WTC11 (cell line): ENCODE results near the gene TAB3. TPM values are rescaled to one million over a fixed set of nuclear protein-coding genes. Genes with fewer than 3 reads are reported as not detected.

ENCODE experiments used
- ATAC-seq: fragments of 200-7000 bp; cut with Tn5 transposase; 2 replicates; pipeline ENCODE4 v1.10.0; 2021; ENCODE audit warnings: mild to moderate bottlenecking, moderate library complexity
- CTCF ChIA-PET: fragments of 300-600 bp; sonication (Branson Sonifier 250); formaldehyde crosslinking; loops from one replicate; lab custom pipeline; 2021; ENCODE audit warnings: antibody characterized with exemption; lab: Charles Lee
- POLR2A ChIA-PET: fragments of 350-600 bp; sonication (Branson Sonifier 250); formaldehyde crosslinking; loops from one replicate; lab custom pipeline; 2021; ENCODE audit warnings: antibody characterized with exemption; lab: Charles Lee
- DNase-seq: peaks from one replicate; pipeline ENCODE4 v3.0.0; 2021; ENCODE audit warnings: low spot score
- H3K27ac Mint-ChIP-seq: 2 replicates; pipeline ENCODE4 v1.8.0; 2021; ENCODE audit warnings: mixed read lengths
- H3K27me3 Mint-ChIP-seq: 2 replicates; pipeline ENCODE4 v1.8.0; 2021; ENCODE audit warnings: low read depth, mild to moderate bottlenecking, moderate library complexity, mixed read lengths
- H3K36me3 Mint-ChIP-seq: 2 replicates; pipeline ENCODE4 v1.8.0; 2021; ENCODE audit warnings: mixed read lengths
- H3K4me1 Mint-ChIP-seq: 2 replicates; pipeline ENCODE4 v1.8.0; 2022; ENCODE audit warnings: mixed read lengths
- H3K4me3 Mint-ChIP-seq: 2 replicates; pipeline ENCODE4 v1.8.0; 2021; ENCODE audit warnings: mild to moderate bottlenecking, moderate library complexity, mixed read lengths
- H3K9me3 Mint-ChIP-seq: 2 replicates; pipeline ENCODE4 v1.8.0; 2021; ENCODE audit warnings: mixed read lengths
- ATF6 ChIP-seq: sonication (generic); formaldehyde crosslinking; IDR thresholded peaks from 2 replicates; pipeline ENCODE4 v1.8.1; 2023; ENCODE audit warnings: mild to moderate bottlenecking, missing genetic modification reagents
- CREB1 ChIP-seq: sonication (generic); formaldehyde crosslinking; IDR thresholded peaks from 2 replicates; pipeline ENCODE4 v1.8.0; 2023; ENCODE audit warnings: mild to moderate bottlenecking, missing genetic modification reagents
- CREM ChIP-seq: sonication (generic); formaldehyde crosslinking; IDR thresholded peaks from 2 replicates; pipeline ENCODE4 v1.8.1; 2022; ENCODE audit warnings: mild to moderate bottlenecking, missing genetic modification reagents, moderate library complexity
- E2F1 ChIP-seq: sonication (generic); formaldehyde crosslinking; IDR thresholded peaks from 2 replicates; pipeline ENCODE4 v1.8.0; 2022; ENCODE audit warnings: mild to moderate bottlenecking, missing genetic modification reagents
- EMX1 ChIP-seq: fragments of 250-450 bp; sonication (Bioruptor Pico); IDR thresholded peaks from 2 replicates; pipeline ENCODE4 v1.8.0; 2021; ENCODE audit warnings: mild to moderate bottlenecking
- ERG ChIP-seq: fragments of 250-450 bp; sonication (Bioruptor Pico); IDR thresholded peaks from 2 replicates; pipeline ENCODE4 v1.8.0; 2021; ENCODE audit warnings: mild to moderate bottlenecking
- HMGA2 ChIP-seq: fragments of 250-450 bp; sonication (Bioruptor Pico); IDR thresholded peaks from 2 replicates; pipeline ENCODE4 v1.4.0; 2021; ENCODE audit warnings: mild to moderate bottlenecking, moderate library complexity
- MYBL2 ChIP-seq: sonication (generic); formaldehyde crosslinking; IDR thresholded peaks from 2 replicates; pipeline ENCODE4 v1.8.1; 2023; ENCODE audit warnings: mild to moderate bottlenecking, moderate library complexity, missing genetic modification reagents
- NR1H2 ChIP-seq: sonication (generic); formaldehyde crosslinking; IDR thresholded peaks from 2 replicates; pipeline ENCODE4 v1.9.0; 2021; ENCODE audit warnings: mild to moderate bottlenecking, moderate library complexity, missing genetic modification reagents
- SMAD3 ChIP-seq: sonication (generic); formaldehyde crosslinking; IDR thresholded peaks from 2 replicates; pipeline ENCODE4 v1.8.0; 2022; ENCODE audit warnings: missing genetic modification reagents, mild to moderate bottlenecking, borderline replicate concordance
- ZMAT4 ChIP-seq: fragments of 250-450 bp; sonication (Bioruptor Pico); IDR thresholded peaks from 2 replicates; pipeline ENCODE4 v1.9.0; 2021; ENCODE audit warnings: mild to moderate bottlenecking
- ZNF232 ChIP-seq: sonication (generic); formaldehyde crosslinking; IDR thresholded peaks from 2 replicates; pipeline ENCODE4 v1.8.0; 2022; ENCODE audit warnings: mild to moderate bottlenecking, missing genetic modification reagents
- total RNA-seq: library from RNA; stranded (reverse); gene quantifications from 3 replicates; pipeline ENCODE4 v1.2.3, GENCODE V29; 2021
- TF ChIP-seq, protein P1 (sequence below): fragments of 250-450 bp; sonication (Bioruptor Pico); IDR thresholded peaks from 2 replicates; pipeline ENCODE4 v1.9.0; 2021; ENCODE audit warnings: mild to moderate bottlenecking, borderline replicate concordance
- TF ChIP-seq, protein P2 (sequence below): sonication (generic); formaldehyde crosslinking; IDR thresholded peaks from 2 replicates; pipeline ENCODE4 v1.8.0; 2023; ENCODE audit warnings: missing genetic modification reagents
- TF ChIP-seq, protein P3 (sequence below): sonication (generic); formaldehyde crosslinking; IDR thresholded peaks from 2 replicates; pipeline ENCODE4 v1.8.0; 2022; ENCODE audit warnings: mild to moderate bottlenecking, missing genetic modification reagents
- TF ChIP-seq, protein P4 (sequence below): sonication (generic); formaldehyde crosslinking; IDR thresholded peaks from 2 replicates; pipeline ENCODE4 v1.8.0; 2022; ENCODE audit warnings: missing genetic modification reagents

Gene TAB3
- total RNA-seq, 1 experiment from 2014 or later: 12.0 TPM

DNA sequence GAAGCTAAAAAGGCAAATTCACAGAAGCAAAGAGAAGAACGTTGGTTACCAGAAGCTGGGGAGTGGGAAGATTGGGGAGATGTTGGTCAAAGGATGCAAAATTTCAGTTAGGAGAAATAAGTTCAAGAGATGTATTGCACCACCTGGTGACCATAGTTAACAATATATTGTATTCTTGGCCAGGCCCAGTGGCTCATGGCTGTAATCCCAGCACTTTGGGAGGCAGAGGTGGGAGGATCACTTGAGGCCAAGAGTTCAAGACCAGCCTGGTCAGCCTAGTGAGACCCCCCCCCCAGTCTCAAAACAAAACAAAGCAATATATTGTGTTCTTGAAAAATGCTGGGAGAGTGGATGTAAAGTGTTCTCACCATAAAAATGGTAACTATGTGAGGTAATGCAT, 67.9 kb downstream of the TAB3 start (continued):
- no peak for TF ChIP-seq SMAD3 (CRISPR knock-in tag)
- TF ChIP-seq, protein P1, sequence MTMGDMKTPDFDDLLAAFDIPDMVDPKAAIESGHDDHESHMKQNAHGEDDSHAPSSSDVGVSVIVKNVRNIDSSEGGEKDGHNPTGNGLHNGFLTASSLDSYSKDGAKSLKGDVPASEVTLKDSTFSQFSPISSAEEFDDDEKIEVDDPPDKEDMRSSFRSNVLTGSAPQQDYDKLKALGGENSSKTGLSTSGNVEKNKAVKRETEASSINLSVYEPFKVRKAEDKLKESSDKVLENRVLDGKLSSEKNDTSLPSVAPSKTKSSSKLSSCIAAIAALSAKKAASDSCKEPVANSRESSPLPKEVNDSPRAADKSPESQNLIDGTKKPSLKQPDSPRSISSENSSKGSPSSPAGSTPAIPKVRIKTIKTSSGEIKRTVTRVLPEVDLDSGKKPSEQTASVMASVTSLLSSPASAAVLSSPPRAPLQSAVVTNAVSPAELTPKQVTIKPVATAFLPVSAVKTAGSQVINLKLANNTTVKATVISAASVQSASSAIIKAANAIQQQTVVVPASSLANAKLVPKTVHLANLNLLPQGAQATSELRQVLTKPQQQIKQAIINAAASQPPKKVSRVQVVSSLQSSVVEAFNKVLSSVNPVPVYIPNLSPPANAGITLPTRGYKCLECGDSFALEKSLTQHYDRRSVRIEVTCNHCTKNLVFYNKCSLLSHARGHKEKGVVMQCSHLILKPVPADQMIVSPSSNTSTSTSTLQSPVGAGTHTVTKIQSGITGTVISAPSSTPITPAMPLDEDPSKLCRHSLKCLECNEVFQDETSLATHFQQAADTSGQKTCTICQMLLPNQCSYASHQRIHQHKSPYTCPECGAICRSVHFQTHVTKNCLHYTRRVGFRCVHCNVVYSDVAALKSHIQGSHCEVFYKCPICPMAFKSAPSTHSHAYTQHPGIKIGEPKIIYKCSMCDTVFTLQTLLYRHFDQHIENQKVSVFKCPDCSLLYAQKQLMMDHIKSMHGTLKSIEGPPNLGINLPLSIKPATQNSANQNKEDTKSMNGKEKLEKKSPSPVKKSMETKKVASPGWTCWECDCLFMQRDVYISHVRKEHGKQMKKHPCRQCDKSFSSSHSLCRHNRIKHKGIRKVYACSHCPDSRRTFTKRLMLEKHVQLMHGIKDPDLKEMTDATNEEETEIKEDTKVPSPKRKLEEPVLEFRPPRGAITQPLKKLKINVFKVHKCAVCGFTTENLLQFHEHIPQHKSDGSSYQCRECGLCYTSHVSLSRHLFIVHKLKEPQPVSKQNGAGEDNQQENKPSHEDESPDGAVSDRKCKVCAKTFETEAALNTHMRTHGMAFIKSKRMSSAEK (CRISPR knock-in tag): no peak
- no peak for TF ChIP-seq E2F1 (CRISPR knock-in tag)
- TF ChIP-seq HMGA2 (CRISPR knock-in tag): no peak
- no peak for TF ChIP-seq ZMAT4 (CRISPR knock-in tag)
- TF ChIP-seq, protein P2, sequence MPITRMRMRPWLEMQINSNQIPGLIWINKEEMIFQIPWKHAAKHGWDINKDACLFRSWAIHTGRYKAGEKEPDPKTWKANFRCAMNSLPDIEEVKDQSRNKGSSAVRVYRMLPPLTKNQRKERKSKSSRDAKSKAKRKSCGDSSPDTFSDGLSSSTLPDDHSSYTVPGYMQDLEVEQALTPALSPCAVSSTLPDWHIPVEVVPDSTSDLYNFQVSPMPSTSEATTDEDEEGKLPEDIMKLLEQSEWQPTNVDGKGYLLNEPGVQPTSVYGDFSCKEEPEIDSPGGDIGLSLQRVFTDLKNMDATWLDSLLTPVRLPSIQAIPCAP (CRISPR knock-in tag): no peak
- no peak for TF ChIP-seq EMX1

DNA sequence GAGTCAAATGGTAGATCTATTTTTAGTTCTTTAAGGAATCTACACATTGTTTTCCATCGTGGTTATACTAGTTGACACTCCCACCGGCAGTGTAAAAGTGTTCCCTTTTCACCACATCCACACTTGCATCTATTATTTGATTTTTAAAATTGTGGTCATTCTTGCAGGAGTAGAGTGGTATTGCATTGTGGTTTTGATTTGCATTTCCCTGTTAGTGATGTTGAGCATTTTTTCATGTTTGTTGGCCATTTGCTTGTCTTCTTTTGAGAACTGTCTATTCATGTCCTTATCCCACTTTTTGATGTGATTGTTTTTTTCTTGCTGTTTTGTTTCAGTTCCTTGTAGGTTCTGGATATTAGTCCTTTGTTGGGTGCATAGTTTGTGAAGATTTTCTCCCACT, 70.0 kb downstream of the TAB3 start:
- CTCF ChIA-PET: no interaction called here
- DNase-seq: no peak
- POLR2A ChIA-PET: no interaction called here
- ATAC-seq: no peak
- TF ChIP-seq CREM (CRISPR knock-in tag) (no peak), CREB1 (CRISPR knock-in tag) (no peak), NR1H2 (CRISPR knock-in tag) (no peak), ERG (CRISPR knock-in tag) (no peak), ZNF232 (CRISPR knock-in tag) (no peak), ATF6 (CRISPR knock-in tag) (no peak), MYBL2 (CRISPR knock-in tag) (no peak)
- TF ChIP-seq, protein P1 (CRISPR knock-in tag): no peak
- TF ChIP-seq, protein P3, sequence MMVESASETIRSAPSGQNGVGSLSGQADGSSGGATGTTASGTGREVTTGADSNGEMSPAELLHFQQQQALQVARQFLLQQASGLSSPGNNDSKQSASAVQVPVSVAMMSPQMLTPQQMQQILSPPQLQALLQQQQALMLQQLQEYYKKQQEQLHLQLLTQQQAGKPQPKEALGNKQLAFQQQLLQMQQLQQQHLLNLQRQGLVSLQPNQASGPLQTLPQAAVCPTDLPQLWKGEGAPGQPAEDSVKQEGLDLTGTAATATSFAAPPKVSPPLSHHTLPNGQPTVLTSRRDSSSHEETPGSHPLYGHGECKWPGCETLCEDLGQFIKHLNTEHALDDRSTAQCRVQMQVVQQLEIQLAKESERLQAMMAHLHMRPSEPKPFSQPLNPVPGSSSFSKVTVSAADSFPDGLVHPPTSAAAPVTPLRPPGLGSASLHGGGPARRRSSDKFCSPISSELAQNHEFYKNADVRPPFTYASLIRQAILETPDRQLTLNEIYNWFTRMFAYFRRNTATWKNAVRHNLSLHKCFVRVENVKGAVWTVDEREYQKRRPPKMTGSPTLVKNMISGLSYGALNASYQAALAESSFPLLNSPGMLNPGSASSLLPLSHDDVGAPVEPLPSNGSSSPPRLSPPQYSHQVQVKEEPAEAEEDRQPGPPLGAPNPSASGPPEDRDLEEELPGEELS (CRISPR knock-in tag): no peak
- TF ChIP-seq, protein P4, sequence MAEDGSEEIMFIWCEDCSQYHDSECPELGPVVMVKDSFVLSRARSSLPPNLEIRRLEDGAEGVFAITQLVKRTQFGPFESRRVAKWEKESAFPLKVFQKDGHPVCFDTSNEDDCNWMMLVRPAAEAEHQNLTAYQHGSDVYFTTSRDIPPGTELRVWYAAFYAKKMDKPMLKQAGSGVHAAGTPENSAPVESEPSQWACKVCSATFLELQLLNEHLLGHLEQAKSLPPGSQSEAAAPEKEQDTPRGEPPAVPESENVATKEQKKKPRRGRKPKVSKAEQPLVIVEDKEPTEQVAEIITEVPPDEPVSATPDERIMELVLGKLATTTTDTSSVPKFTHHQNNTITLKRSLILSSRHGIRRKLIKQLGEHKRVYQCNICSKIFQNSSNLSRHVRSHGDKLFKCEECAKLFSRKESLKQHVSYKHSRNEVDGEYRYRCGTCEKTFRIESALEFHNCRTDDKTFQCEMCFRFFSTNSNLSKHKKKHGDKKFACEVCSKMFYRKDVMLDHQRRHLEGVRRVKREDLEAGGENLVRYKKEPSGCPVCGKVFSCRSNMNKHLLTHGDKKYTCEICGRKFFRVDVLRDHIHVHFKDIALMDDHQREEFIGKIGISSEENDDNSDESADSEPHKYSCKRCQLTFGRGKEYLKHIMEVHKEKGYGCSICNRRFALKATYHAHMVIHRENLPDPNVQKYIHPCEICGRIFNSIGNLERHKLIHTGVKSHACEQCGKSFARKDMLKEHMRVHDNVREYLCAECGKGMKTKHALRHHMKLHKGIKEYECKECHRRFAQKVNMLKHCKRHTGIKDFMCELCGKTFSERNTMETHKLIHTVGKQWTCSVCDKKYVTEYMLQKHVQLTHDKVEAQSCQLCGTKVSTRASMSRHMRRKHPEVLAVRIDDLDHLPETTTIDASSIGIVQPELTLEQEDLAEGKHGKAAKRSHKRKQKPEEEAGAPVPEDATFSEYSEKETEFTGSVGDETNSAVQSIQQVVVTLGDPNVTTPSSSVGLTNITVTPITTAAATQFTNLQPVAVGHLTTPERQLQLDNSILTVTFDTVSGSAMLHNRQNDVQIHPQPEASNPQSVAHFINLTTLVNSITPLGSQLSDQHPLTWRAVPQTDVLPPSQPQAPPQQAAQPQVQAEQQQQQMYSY (CRISPR knock-in tag): no peak
- Mint-ChIP-seq H3K27ac (no peak overlapping the region), H3K27me3 (no peaks in the 10 kb centered on the region), H3K36me3 (no peaks in the 10 kb centered on the region), H3K9me3 (no peaks in the 10 kb centered on the region), H3K4me1 (peaks cover 4% of the 10 kb centered on the region), H3K4me3 (no peak overlapping the region)
